Omental fat pad (tissue), 4 donors: ENCODE results near the gene DLX6. TPM values are rescaled to one million over a fixed set of nuclear protein-coding genes. Genes with fewer than 3 reads are reported as not detected.

Experiments used
- ATAC-seq: fragments of 150-250 bp; one replicate; pipeline ENCODE4 v1.9.1; 2016; ENCODE audit warnings: mild to moderate bottlenecking, moderate library complexity; ENCODE audit not compliant: low FRiP score
- DNase-seq: peaks from one replicate; pipeline ENCODE4 v3.0.0-alpha.2; 2019; ENCODE audit warnings: low spot score
- total RNA-seq, 4 donors: library from RNA; depleted of rRNA; stranded (reverse); fragments of >200 nt; gene quantifications; one replicate each; pipeline ENCODE4 v1.1.0, GENCODE V29; 2016
- TF ChIP-seq, protein P1 (sequence below), 3 donors: fragments of 450-650 bp; IDR thresholded peaks; one replicate each; pipeline ENCODE4 v1.5.1; 2016 to 2017; ENCODE audit warnings: antibody characterized with exemption in 3 of 3, mild to moderate bottlenecking in 3 of 3, moderate library complexity in 2 of 3

DLX6 gene
- total RNA-seq, 4 donors from 2014 or later, result not detected

GRCh38 chr7:96995406-96996110 lies 9.8 kb upstream of the DLX6 start:
- TF ChIP-seq, protein P1, sequence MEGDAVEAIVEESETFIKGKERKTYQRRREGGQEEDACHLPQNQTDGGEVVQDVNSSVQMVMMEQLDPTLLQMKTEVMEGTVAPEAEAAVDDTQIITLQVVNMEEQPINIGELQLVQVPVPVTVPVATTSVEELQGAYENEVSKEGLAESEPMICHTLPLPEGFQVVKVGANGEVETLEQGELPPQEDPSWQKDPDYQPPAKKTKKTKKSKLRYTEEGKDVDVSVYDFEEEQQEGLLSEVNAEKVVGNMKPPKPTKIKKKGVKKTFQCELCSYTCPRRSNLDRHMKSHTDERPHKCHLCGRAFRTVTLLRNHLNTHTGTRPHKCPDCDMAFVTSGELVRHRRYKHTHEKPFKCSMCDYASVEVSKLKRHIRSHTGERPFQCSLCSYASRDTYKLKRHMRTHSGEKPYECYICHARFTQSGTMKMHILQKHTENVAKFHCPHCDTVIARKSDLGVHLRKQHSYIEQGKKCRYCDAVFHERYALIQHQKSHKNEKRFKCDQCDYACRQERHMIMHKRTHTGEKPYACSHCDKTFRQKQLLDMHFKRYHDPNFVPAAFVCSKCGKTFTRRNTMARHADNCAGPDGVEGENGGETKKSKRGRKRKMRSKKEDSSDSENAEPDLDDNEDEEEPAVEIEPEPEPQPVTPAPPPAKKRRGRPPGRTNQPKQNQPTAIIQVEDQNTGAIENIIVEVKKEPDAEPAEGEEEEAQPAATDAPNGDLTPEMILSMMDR (IDR thresholded peaks at IDR 0.05), result no peak
- DNase-seq, result no peak
- no peak for ATAC-seq

DNA sequence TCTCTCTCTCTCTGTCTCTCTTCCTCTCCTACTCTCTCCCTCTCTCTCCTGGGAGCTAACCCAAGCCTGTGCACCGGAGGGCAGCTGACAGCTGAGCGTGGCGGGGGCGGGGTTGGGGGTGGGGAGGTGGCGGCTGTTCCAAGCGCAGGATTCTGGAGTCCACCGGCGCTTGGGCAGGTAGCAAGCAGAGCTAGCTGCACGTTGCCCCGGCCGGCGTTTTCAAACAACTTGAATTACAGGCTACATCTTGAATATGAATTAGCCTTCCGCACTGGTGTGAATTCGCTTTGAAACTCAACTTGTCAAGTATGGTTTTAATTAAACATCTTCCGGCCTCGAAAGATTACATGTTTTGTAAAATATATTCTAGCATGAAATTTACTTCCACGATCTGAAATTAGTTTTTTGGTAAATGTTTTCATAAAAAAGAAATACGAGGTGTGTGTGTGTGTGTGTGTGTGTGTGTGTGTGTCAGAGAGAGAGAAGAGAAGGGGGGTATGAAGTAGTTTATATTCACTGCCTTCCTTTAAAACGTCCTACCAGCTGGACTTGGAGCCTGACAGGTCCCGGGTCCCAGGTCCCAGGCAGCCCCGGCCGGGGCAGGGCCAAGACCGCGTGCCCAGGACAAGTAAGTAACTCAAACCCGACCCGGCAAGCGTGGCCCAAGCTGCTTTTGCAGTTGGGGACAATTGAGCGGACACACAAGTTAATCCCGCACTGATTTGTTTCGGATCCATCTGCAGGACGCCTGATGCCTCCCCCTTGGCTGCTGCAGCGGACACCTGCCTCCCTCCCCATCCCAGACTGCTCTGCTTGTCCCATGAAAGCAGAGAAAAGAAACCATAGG lies 9.0 kb upstream of the DLX6 start:
- ATAC-seq (no peak), DNase-seq (no peak)
- TF ChIP-seq, protein P1 (IDR thresholded peaks at IDR 0.05), result no peak

GRCh38 chr7:96996958-96997511 lies 8.3 kb upstream of the DLX6 start:
- TF ChIP-seq, protein P1 (IDR thresholded peaks at IDR 0.05), result no peak
- DNase-seq (no peak), ATAC-seq (no peak)

DNA sequence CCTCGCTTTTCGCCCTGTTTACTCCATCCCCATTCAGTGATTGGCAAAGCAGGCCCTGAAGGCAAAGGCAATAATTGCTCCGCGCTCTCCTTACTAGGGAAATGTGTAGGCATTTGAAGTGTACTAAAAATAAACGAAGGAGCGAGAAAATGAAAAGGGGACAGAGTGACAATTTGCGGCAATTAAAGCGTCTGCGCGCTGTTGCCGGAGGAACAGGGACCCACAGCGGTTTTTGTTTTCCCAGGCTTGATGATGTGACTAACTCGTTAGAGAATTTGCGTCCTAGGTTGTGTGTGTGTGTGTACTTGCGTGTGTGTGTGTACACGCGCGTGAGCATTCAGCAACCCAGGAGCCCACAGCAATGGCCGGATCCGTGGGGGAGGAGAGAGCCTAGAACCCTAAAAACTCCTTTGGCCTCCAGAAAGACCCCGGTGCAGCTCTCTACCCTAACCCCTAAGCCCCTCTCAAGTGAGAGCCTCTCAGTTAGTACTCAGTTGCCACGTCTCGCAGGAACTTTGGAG lies 7.8 kb upstream of the DLX6 start:
- no peak for ATAC-seq
- DNase-seq, result no peak
- TF ChIP-seq, protein P1 (IDR thresholded peaks at IDR 0.05), result no peak

- DNase-seq (no peak), ATAC-seq (no peak)
- TF ChIP-seq, protein P1 (IDR thresholded peaks at IDR 0.05), result no peak
Measured at GRCh38 chr7:96998333-96998732, 7.0 kb upstream of the DLX6 start.

- DNase-seq, result no peak
- TF ChIP-seq, protein P1 (IDR thresholded peaks at IDR 0.05), result no peak
- ATAC-seq, result no peak
Measured at GRCh38 chr7:96998744-96999143, 6.6 kb upstream of the DLX6 start.
